PC-3 (cell line): ENCODE data around the gene OLFML2A. TPM values are rescaled to one million over a fixed set of nuclear protein-coding genes. Genes with fewer than 3 reads are reported as not detected.
"Not testable (repeated sequence)": the region's sequence is repeated elsewhere in the genome, so short reads cannot be mapped to it uniquely, and the experiment has no call there.

Source experiments
- ATAC-seq: fragments of 200-7000 bp; cut with Tn5 transposase; 2 replicates; pipeline ENCODE4 v1.9.1; 2020; ENCODE audit warnings: mild to moderate bottlenecking, moderate library complexity
- BruUV-seq: library from RNA; stranded (reverse); fragments of 400-500 nt; replicated peaks from 2 replicates; lab custom pipeline; 2021; lab: Mats Ljungman, UMichigan
- CTCF ChIA-PET: fragments of 300-600 bp; sonication (Branson Sonifier 250); formaldehyde crosslinking; loops from one replicate; lab custom pipeline; 2022; ENCODE audit warnings: antibody characterized with exemption; lab: Charles Lee
- POLR2A ChIA-PET: fragments of 300-600 bp; sonication (Branson Sonifier 250); formaldehyde crosslinking; loops from one replicate; lab custom pipeline; 2022; ENCODE audit warnings: antibody characterized with exemption; ENCODE audit not compliant: unreplicated experiment; lab: Charles Lee
- DNase-seq: peaks from one replicate; pipeline ENCODE4 v3.0.0-alpha.2; 2015
- H2AFZ ChIP-seq: fragments of 300-600 bp; sonication (generic); 2 replicates; pipeline ENCODE4 v1.6.0; 2016; ENCODE audit warnings: antibody characterized with exemption, low read length
- H3F3A ChIP-seq: fragments of 300-600 bp; sonication (generic); one replicate; pipeline ENCODE4 v1.6.0; 2017; ENCODE audit warnings: antibody characterized with exemption, low read length, control low read depth, mild to moderate bottlenecking; ENCODE audit not compliant: unreplicated experiment
- H3K27ac ChIP-seq: fragments of 300-600 bp; sonication (generic); 2 replicates; pipeline ENCODE4 v1.5.1; 2016; ENCODE audit warnings: mild to moderate bottlenecking, low read length
- H3K27me3 ChIP-seq: fragments of 300-600 bp; sonication (generic); 2 replicates; pipeline ENCODE4 v1.6.1; 2016; ENCODE audit warnings: low read length, mixed read lengths
- H3K36me3 ChIP-seq: fragments of 300-600 bp; sonication (generic); 2 replicates; pipeline ENCODE4 v1.6.1; 2016; ENCODE audit warnings: low read depth, mixed run types, low read length, mixed read lengths
- H3K4me1 ChIP-seq: fragments of 300-600 bp; sonication (generic); 2 replicates; pipeline ENCODE4 v1.5.1; 2016; ENCODE audit warnings: low read length; ENCODE audit not compliant: insufficient read depth
- H3K4me2 ChIP-seq: fragments of 300-600 bp; sonication (generic); 2 replicates; pipeline ENCODE4 v1.6.0; 2016; ENCODE audit warnings: low read length
- H3K4me3 ChIP-seq: fragments of 300-600 bp; sonication (generic); 2 replicates; pipeline ENCODE4 v1.5.1; 2016; ENCODE audit warnings: mild to moderate bottlenecking, low read length, mixed read lengths
- H3K79me2 ChIP-seq: fragments of 300-600 bp; sonication (generic); 2 replicates; pipeline ENCODE4 v1.6.1; 2017; ENCODE audit warnings: low read length, mixed read lengths
- H3K9ac ChIP-seq: fragments of 300-600 bp; sonication (generic); 2 replicates; pipeline ENCODE4 v1.6.0; 2016; ENCODE audit warnings: mild to moderate bottlenecking, low read length
- H3K9me2 ChIP-seq: fragments of 300-600 bp; sonication (generic); replicated peaks from 2 replicates; pipeline ENCODE4 v1.6.1; 2016; ENCODE audit warnings: mixed run types, low read length, mixed read lengths
- H3K9me3 ChIP-seq: fragments of 300-600 bp; sonication (generic); 2 replicates; pipeline ENCODE4 v1.6.1; 2016; ENCODE audit warnings: low read length, mixed read lengths
- H4K20me1 ChIP-seq: fragments of 300-600 bp; sonication (generic); 2 replicates; pipeline ENCODE4 v1.6.1; 2016; ENCODE audit warnings: low read length, mixed read lengths
- CTCF ChIP-seq: fragments of 300-600 bp; sonication (generic); conservative IDR thresholded peaks from 2 replicates; pipeline ENCODE4 v1.5.1; 2017; ENCODE audit warnings: antibody characterized with exemption, low read depth, mild to moderate bottlenecking, low read length
- EZH2 ChIP-seq: fragments of 300-600 bp; sonication (generic); IDR thresholded peaks from one replicate; pipeline ENCODE4 v1.6.1; 2017; ENCODE audit warnings: antibody characterized with exemption, mild to moderate bottlenecking, low read length; ENCODE audit not compliant: unreplicated experiment
- EZH2phosphoT487 ChIP-seq: fragments of 300-600 bp; sonication (generic); IDR thresholded peaks from 2 replicates; pipeline ENCODE4 v1.6.1; 2018; ENCODE audit warnings: mild to moderate bottlenecking, antibody characterized with exemption, low read length, borderline replicate concordance
- intact Hi-C: fragments of 100-400 bp; cut with micrococcal nuclease; formaldehyde crosslinking; loops from 2 replicates; pipeline ENCODE4 v1.9.0; 2023
- total RNA-seq: library from RNA; depleted of rRNA; stranded (reverse); fragments of >200 nt; gene quantifications from 2 replicates; pipeline ENCODE4 v1.2.3, GENCODE V29; 2014

The OLFML2A gene
- total RNA-seq, 1 experiment from 2014 or later: 3.4 TPM

- CTCF ChIA-PET: no interaction called here
Observed at GRCh38 chr9:124733964-124734740, 42.8 kb upstream of the OLFML2A start.

GRCh38 chr9:124734741-124735083 is 42.2 kb upstream of the OLFML2A start:
- H4K20me1 ChIP-seq, CTCF ChIA-PET, DNase-seq, H3K79me2 ChIP-seq, POLR2A ChIA-PET, H3K27me3 ChIP-seq, intact Hi-C loops, H3K4me3 ChIP-seq, H3K27ac ChIP-seq, H3F3A ChIP-seq, H3K9ac ChIP-seq, BruUV-seq, H3K9me3 ChIP-seq, H3K9me2 ChIP-seq, ATAC-seq, H3K36me3 ChIP-seq: not testable (repeated sequence)
- Histone ChIP-seq H2AFZ (peak overlapping the region; percentile 66; the same call in 1 of the 2 replicates), H3K4me1 (peaks cover 14% of the 10 kb centered on the region), H3K4me2 (peak overlapping the region; percentile 69)

More at GRCh38 chr9:124733964-124734740, 42.8 kb upstream of the OLFML2A start:
- no peaks in the 10 kb centered on the region for H3F3A ChIP-seq
- peak overlapping the region; percentile 69; the same call in 1 of the 2 replicates for H3K4me2 ChIP-seq
- no peak overlapping the region for H3K9ac ChIP-seq
- H3K9me3 ChIP-seq: no peaks in the 10 kb centered on the region
- no peaks in the 10 kb centered on the region for H3K36me3 ChIP-seq
- TF ChIP-seq EZH2phosphoT487: no peak
- TF ChIP-seq CTCF: no peak
- TF ChIP-seq EZH2: no peak
- no peak overlapping the region for H3K27ac ChIP-seq
- no peak overlapping the region for H3K4me3 ChIP-seq
- intact Hi-C loops: no loop called here
- H3K79me2 ChIP-seq: 0 out of 2 replicates have a peak, but pooled peaks cover 3% of the 10 kb centered on the region
- no TSS peak for BruUV-seq
- H3K9me2 ChIP-seq: no peaks in the 10 kb centered on the region
- no peaks in the 10 kb centered on the region for H3K27me3 ChIP-seq
- ATAC-seq: no peak
- no peak overlapping the region for H2AFZ ChIP-seq
- DNase-seq: no peak
- no peaks in the 10 kb centered on the region for H4K20me1 ChIP-seq
- H3K4me1 ChIP-seq: peaks cover 14% of the 10 kb centered on the region
- POLR2A ChIA-PET: no interaction called here

- Histone ChIP-seq H3K36me3 (no peaks in the 10 kb centered on the region), H3F3A (no peaks in the 10 kb centered on the region), H3K79me2 (0 out of 2 replicates have a peak, but pooled peaks cover 3% of the 10 kb centered on the region), H3K4me3 (no peak overlapping the region; the same call in 1 of the 2 replicates), H3K9me3 (no peaks in the 10 kb centered on the region), H3K4me2 (peak overlapping the region; percentile 69), H3K27me3 (no peaks in the 10 kb centered on the region), H2AFZ (peak overlapping the region; percentile 66), H4K20me1 (no peaks in the 10 kb centered on the region), H3K4me1 (peaks cover 14% of the 10 kb centered on the region), H3K9ac (no peak overlapping the region), H3K9me2 (no peaks in the 10 kb centered on the region), H3K27ac (0 out of 2 replicates have a peak overlapping the region, but pooled peaks have one; percentile 25)
- DNase-seq (peak; percentile 69), ATAC-seq (peak; percentile 90)
- intact Hi-C loops: no loop called here
- ChIA-PET CTCF (no interaction called here), POLR2A (no interaction called here)
- no TSS peak for BruUV-seq
- TF ChIP-seq CTCF: no peak
- TF ChIP-seq EZH2phosphoT487: no peak
- no peak for TF ChIP-seq EZH2
Observed at GRCh38 chr9:124735121-124735520, 41.8 kb upstream of the OLFML2A start.

- CTCF ChIA-PET, H4K20me1 ChIP-seq, H2AFZ ChIP-seq, H3K4me3 ChIP-seq, H3F3A ChIP-seq, H3K36me3 ChIP-seq, POLR2A ChIA-PET, BruUV-seq, intact Hi-C loops, H3K27me3 ChIP-seq, ATAC-seq, H3K4me2 ChIP-seq, H3K27ac ChIP-seq, DNase-seq, H3K79me2 ChIP-seq, H3K9me3 ChIP-seq, H3K9me2 ChIP-seq, H3K9ac ChIP-seq: not testable (repeated sequence)
- peaks cover 14% of the 10 kb centered on the region for H3K4me1 ChIP-seq
Observed at GRCh38 chr9:124738075-124738474, 38.9 kb upstream of the OLFML2A start.
